Lung (tissue), 12 donors: Measurements from ENCODE around the gene TMEM135. TPM values are rescaled to one million over a fixed set of nuclear protein-coding genes. Genes with fewer than 3 reads are reported as not detected.

Experiments
- ATAC-seq: fragments of 200-7000 bp; cut with Tn5 transposase; one replicate; pipeline ENCODE4 v1.9.1; 2020; ENCODE audit warnings: moderate number of reproducible peaks; ENCODE audit not compliant: insufficient read depth, low FRiP score
- DNase-seq, 3 donors: peaks; one replicate each; pipeline ENCODE4 v3.0.0-alpha.2; 2013 to 2017
- H3K27ac ChIP-seq, 2 donors: one replicate each; pipeline ENCODE4 v1.5.1; 2013; ENCODE audit warnings: mild to moderate bottlenecking in 2 of 2, moderate library complexity in 2 of 2, control low read depth in 1 of 2, inconsistent platforms in 1 of 2, low read depth in 1 of 2, low read length in 1 of 2
- H3K27me3 ChIP-seq, 3 donors: one replicate each; pipeline ENCODE4 v1.5.1; 2013; ENCODE audit warnings: low read length in 2 of 3; ENCODE audit not compliant: control insufficient read depth in 3 of 3, insufficient read depth in 3 of 3
- H3K36me3 ChIP-seq, 4 donors: one replicate each; pipeline ENCODE4 v1.5.1; 2013; ENCODE audit warnings: low read length in 4 of 4, mild to moderate bottlenecking in 1 of 4, moderate library complexity in 1 of 4; ENCODE audit not compliant: control insufficient read depth in 4 of 4, insufficient read depth in 4 of 4
- H3K4me1 ChIP-seq, 5 donors: one replicate each; pipeline ENCODE4 v1.5.1; 2013; ENCODE audit warnings: low read length in 5 of 5, mild to moderate bottlenecking in 2 of 5, moderate library complexity in 1 of 5; ENCODE audit not compliant: control insufficient read depth in 5 of 5, insufficient read depth in 5 of 5
- H3K4me3 ChIP-seq: one replicate; pipeline ENCODE4 v1.5.1; 2013; ENCODE audit warnings: mild to moderate bottlenecking, control low read depth, moderate library complexity
- H3K9ac ChIP-seq, 2 donors: one replicate each; pipeline ENCODE4 v1.5.1; 2013; ENCODE audit warnings: low read length in 2 of 2, control low read depth in 1 of 2; ENCODE audit not compliant: insufficient read depth in 1 of 2
- H3K9me3 ChIP-seq, 4 donors: one replicate each; pipeline ENCODE4 v1.5.1; 2013; ENCODE audit warnings: low read length in 3 of 4, mild to moderate bottlenecking in 1 of 4, moderate library complexity in 1 of 4; ENCODE audit not compliant: control insufficient read depth in 4 of 4, insufficient read depth in 3 of 4
- CTCF ChIP-seq: IDR thresholded peaks from 2 replicates; pipeline ENCODE4 v1.5.1; 2012; ENCODE audit warnings: mild to moderate bottlenecking; ENCODE audit errors: control extremely low read depth, extremely low read depth
- WGBS, 2 donors: extraction: QIAGEN DNeasy Blood & Tissue Kit; methylation state at CpG; one replicate each; pipeline ENCODE4 v1.1.7; 2013; 5-methylcytosine and 5-hydroxymethylcytosine counted together
- polyA plus RNA-seq, 2 donors: library from polyadenylated mRNA; stranded (reverse); fragments of 200-250 nt; gene quantifications; one replicate each; pipeline ENCODE4 v1.2.1, GENCODE V29; 2013
- total RNA-seq, 2 donors: library from RNA; depleted of rRNA in 1 of 2; stranded (reverse); fragments of >200 nt in 1 of 2; gene quantifications; one replicate each; pipeline ENCODE4 v1.2.1, GENCODE V29; 2014 to 2021
- donor health status: control.
- donor health status: control.
- donor health status: Bipolar disorder and iron deficiency.
- donor health status: healthy.
- donor health status: DM: yes; HTN: yes; CAD: no.

Gene TMEM135
- total and polyA plus RNA-seq, 4 donors: 5.9 to 42.0 (median 11.5) TPM

GRCh38 chr11:87317441-87317840, 279.7 kb downstream of the TMEM135 start:
- DNase-seq (no peak), ATAC-seq (no peak)
- no peaks in the 10 kb centered on the region for H3K27me3 ChIP-seq
- H3K9me3 ChIP-seq: no peaks in the 10 kb centered on the region
- no peak for TF ChIP-seq CTCF
- H3K27ac ChIP-seq: no peak overlapping the region
- no peak overlapping the region for H3K4me3 ChIP-seq
- WGBS, 2 donors: 95 to 97% methylated on average over 2 of the region's 2 CpGs
- H3K4me1 ChIP-seq: peaks cover 0 to 14% (median 0%) of the 10 kb centered on the region in 5 donors
- no peak overlapping the region for H3K9ac ChIP-seq
- H3K36me3 ChIP-seq: peaks cover 0 to 3% (median 3%) of the 10 kb centered on the region in 4 donors

DNA sequence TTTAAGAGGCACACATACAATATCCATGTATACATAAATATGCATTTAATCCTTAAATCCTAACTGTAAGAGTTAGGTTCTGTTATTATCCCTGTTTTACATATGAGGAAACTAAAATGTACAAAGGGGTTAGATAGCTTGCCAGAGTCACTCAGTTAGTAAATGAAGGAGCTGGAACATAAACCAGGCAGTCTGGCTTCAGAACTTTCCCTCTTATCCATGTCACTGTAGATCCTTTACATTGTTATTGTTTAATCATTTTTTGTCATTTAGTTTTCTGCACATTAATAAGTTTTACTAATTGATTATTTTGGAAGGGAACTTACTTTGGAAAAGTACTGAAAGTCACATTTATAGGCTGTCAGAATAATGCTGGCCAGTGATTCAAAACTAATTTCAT, 282.4 kb downstream of the TMEM135 start:
- Histone ChIP-seq H3K27ac (no peak overlapping the region), H3K27me3 (no peaks in the 10 kb centered on the region), H3K36me3 (peaks cover 0 to 4% (median 3%) of the 10 kb centered on the region in 4 donors), H3K4me1 (peaks cover 0 to 37% (median 0%) of the 10 kb centered on the region in 5 donors), H3K9ac (no peak overlapping the region), H3K9me3 (no peaks in the 10 kb centered on the region), H3K4me3 (no peak overlapping the region)
- ATAC-seq (no peak), DNase-seq (peak in 2 of 3 donors; percentile 80 to 89)
- no peak for TF ChIP-seq CTCF

GRCh38 chr11:87322568-87322967, 284.8 kb downstream of the TMEM135 start:
- peaks cover 0 to 48% (median 0%) of the 10 kb centered on the region in 5 donors for H3K4me1 ChIP-seq
- H3K27me3 ChIP-seq: no peaks in the 10 kb centered on the region
- DNase-seq (peak in 2 of 3 donors; percentile 37 to 45), ATAC-seq (no peak)
- no peak overlapping the region for H3K27ac ChIP-seq
- H3K36me3 ChIP-seq: peaks cover 0 to 4% (median 3%) of the 10 kb centered on the region in 4 donors
- TF ChIP-seq CTCF: no peak
- 69 to 72% methylated on average over 1 of the region's 1 CpG for WGBS, 2 donors
- H3K9ac ChIP-seq: no peak overlapping the region
- no peak overlapping the region for H3K4me3 ChIP-seq
- no peaks in the 10 kb centered on the region for H3K9me3 ChIP-seq

DNA sequence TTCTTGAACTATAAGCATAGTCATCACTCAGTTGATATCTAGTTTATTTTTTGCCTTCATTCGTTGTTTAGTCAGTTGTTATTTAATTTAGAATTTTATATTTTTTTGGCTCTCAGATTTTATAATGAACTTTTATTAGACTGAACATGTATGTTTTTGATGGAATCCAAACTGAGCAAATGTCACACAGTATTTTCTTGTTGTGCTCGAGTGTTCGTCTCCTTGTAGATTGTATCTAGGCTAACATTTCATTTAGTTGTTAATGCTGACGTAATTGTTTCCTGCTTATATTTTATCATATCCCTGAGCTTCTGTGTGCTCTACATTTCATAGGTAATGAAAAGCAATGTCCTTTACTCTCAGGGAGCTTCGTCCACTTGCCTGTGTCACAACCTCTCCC, 286.2 kb downstream of the TMEM135 start:
- no peak for TF ChIP-seq CTCF
- Histone ChIP-seq H3K4me1 (peaks cover 0 to 50% (median 0%) of the 10 kb centered on the region in 5 donors), H3K9ac (no peak overlapping the region), H3K4me3 (no peak overlapping the region), H3K9me3 (no peaks in the 10 kb centered on the region), H3K36me3 (peaks cover 0 to 6% (median 3%) of the 10 kb centered on the region in 4 donors), H3K27me3 (no peaks in the 10 kb centered on the region), H3K27ac (no peak overlapping the region)
- 83 to 88% methylated on average over 5 of the region's 5 CpGs for WGBS, 2 donors
- no peak for ATAC-seq
- peak in 2 of 3 donors; percentile 84 to 86 for DNase-seq
